ENCODE results near the gene DNAAF5. TPM values are rescaled to one million over a fixed set of nuclear protein-coding genes. Genes with fewer than 3 reads are reported as not detected.

The DNAAF5 gene
- polyA plus RNA-seq, 1 of the 3 experiments (the other 2 are of a cell fraction): 58.5 TPM

- WGBS (ENCODE audit: low lambda C conversion rate): 95% methylated on average over 8 of the region's 8 CpGs
- CTCF ChIA-PET: no interaction called here
- peaks cover 50 to 80% of the 10 kb centered on the region in 2 experiments for H3K36me3 ChIP-seq (replicated peaks in 1 of 2; ENCODE audit: control insufficient read depth in 1 of 2, insufficient read depth in 2 of 2, low read length in 1 of 2)
These were observed 33.1 kb downstream of the DNAAF5 start for GRCh38 chr7:759569-759968.

More at GRCh38 chr7:759569-759968, 33.1 kb downstream of the DNAAF5 start:
- no peaks in the 10 kb centered on the region for H3K4me1 ChIP-seq (ENCODE audit: control insufficient read depth in 1 of 2, insufficient read depth in 2 of 2, low read depth in 1 of 2, low read length in 1 of 2)
- no peaks in the 10 kb centered on the region for H4K20me1 ChIP-seq (ENCODE audit: insufficient read depth)
- H3K9me2 ChIP-seq: no peaks in the 10 kb centered on the region
- no peak for DNase-seq
- POLR2A ChIA-PET: no interaction called here
- H3K4me2 ChIP-seq: no peak overlapping the region
- H3K9me3 ChIP-seq: no peaks in the 10 kb centered on the region
- no peaks in the 10 kb centered on the region for H3K27me3 ChIP-seq (ENCODE audit: insufficient read depth)
- no peak overlapping the region for H3K27ac ChIP-seq (ENCODE audit: low read depth in 2 of 2, low read length in 1 of 2)
- H3F3A ChIP-seq (replicated peaks; ENCODE audit: insufficient read depth): no peaks in the 10 kb centered on the region
- no peaks in the 10 kb centered on the region for H3K79me2 ChIP-seq (ENCODE audit: insufficient read depth)
- H3K4me3 ChIP-seq (ENCODE audit: low read depth in 2 of 2, low read length in 1 of 2): no peak overlapping the region
- TF ChIP-seq CTCF (IDR thresholded peaks at IDR 0.05) (no peak), YY1 (IDR thresholded peaks at IDR 0.05; ENCODE audit: low read depth) (no peak), USF1 (IDR thresholded peaks at IDR 0.05; ENCODE audit: borderline replicate concordance, low read depth) (no peak), SMC3 (IDR thresholded peaks at IDR 0.05; ENCODE audit: low read depth, low read length) (no peak), EP300 (IDR thresholded peaks at IDR 0.05; ENCODE audit: borderline replicate concordance in 1 of 2, low read depth in 1 of 2, low read length in 1 of 2) (no peak), FOSL2 (IDR thresholded peaks at IDR 0.05; ENCODE audit: borderline replicate concordance, low read depth) (no peak), NRF1 (IDR thresholded peaks at IDR 0.05; ENCODE audit: low read depth, low read length) (no peak), NFIC (IDR thresholded peaks at IDR 0.05; ENCODE audit: borderline replicate concordance) (no peak), MXI1 (IDR thresholded peaks at IDR 0.05; ENCODE audit: low read depth, low read length) (no peak), ELF1 (IDR thresholded peaks at IDR 0.05) (no peak), IRF3 (IDR thresholded peaks at IDR 0.05; ENCODE audit: low read depth, low read length) (no peak), USF2 (IDR thresholded peaks at IDR 0.05; ENCODE audit: borderline replicate concordance, low read depth, low read length) (no peak), ZBTB33 (IDR thresholded peaks at IDR 0.05; ENCODE audit: borderline replicate concordance, low read depth) (no peak), EZH2phosphoT487 (IDR thresholded peaks at IDR 0.05; ENCODE audit: borderline replicate concordance, low read depth) (no peak), POLR2AphosphoS5 (IDR thresholded peaks at IDR 0.05; ENCODE audit: low read depth, low read length) (no peak), GATA2 (CRISPR knock-in tag; IDR thresholded peaks at IDR 0.05) (no peak)
- no peak overlapping the region for H3K9ac ChIP-seq
- H2AFZ ChIP-seq (ENCODE audit: low read depth): no peak overlapping the region
